K562 (cell line): ENCODE data around the gene FREM1. TPM values are rescaled to one million over a fixed set of nuclear protein-coding genes. Genes with fewer than 3 reads are reported as not detected.

Experiments used
- ATAC-seq: fragments of 200-7000 bp; cut with Tn5 transposase; 3 replicates; pipeline ENCODE4 v1.9.1; 2020; ENCODE audit warnings: moderate library complexity
- BruUV-seq: library from RNA; stranded (reverse); fragments of 400-500 nt; replicated peaks from 2 replicates; lab custom pipeline; 2021; lab: Mats Ljungman, UMichigan
- CTCF ChIA-PET: fragments of 300-600 bp; formaldehyde crosslinking; extraction: SDS; loops from one replicate; lab custom pipeline; 2021; ENCODE audit warnings: low intra/inter-chr PET ratio; lab: Yijun Ruan, JAX
- POLR2A ChIA-PET: fragments of 300-600, 350-650 bp; sonication (Branson Sonifier 250); formaldehyde crosslinking; extraction: SDS; loops from one replicate; lab custom pipeline; 2021; ENCODE audit warnings: antibody characterized with exemption, inconsistent platforms; lab: Yijun Ruan, JAX
- DNase-seq, 4 experiments: peaks; one replicate each; pipeline versions ENCODE4 v3.0.0 to v3.0.0-alpha.2; 2011 to 2018; ENCODE audit warnings: low spot score in 3 of 4, mixed read lengths in 3 of 4; ENCODE audit errors: extremely low read depth in 1 of 4
- FAIRE-seq: peaks from 2 replicates; lab custom pipeline; 2011; peaks lifted over from hg19 to GRCh38; lab: Jason Lieb, UNC
- H2AFZ ChIP-seq: 2 replicates; pipeline ENCODE4 v1.6.0; 2011; ENCODE audit warnings: low read depth, low read length, control low read depth, inconsistent platforms
- H3K27ac ChIP-seq: fragments of 200-600 bp; 3 replicates; pipeline ENCODE4 v1.8.0; 2011; ENCODE audit warnings: low read depth, mild to moderate bottlenecking, control low read depth, inconsistent platforms, low read length, moderate library complexity, mixed read lengths; ENCODE audit errors: extremely low read depth
- H3K27me3 ChIP-seq, 2 experiments: fragments of 300-600 bp in 1 of 2; 2 replicates in 1 of 2; 3 replicates in 1 of 2; pipeline versions ENCODE4 v1.6.0 to v1.8.0; 2011; ENCODE audit warnings: inconsistent platforms in 2 of 2, low read length in 2 of 2, mild to moderate bottlenecking in 1 of 2, mixed read lengths in 1 of 2, moderate library complexity in 1 of 2; ENCODE audit not compliant: control insufficient read depth in 2 of 2, insufficient read depth in 2 of 2
- H3K36me3 ChIP-seq: fragments of 300-600 bp; 3 replicates; pipeline ENCODE4 v1.8.0; 2011; ENCODE audit warnings: mild to moderate bottlenecking, low read length, inconsistent platforms; ENCODE audit not compliant: control insufficient read depth, insufficient read depth
- H3K4me1 ChIP-seq, 2 experiments: fragments of 200-600 bp in 1 of 2; replicated peaks in 1 of 2; 2 replicates in 1 of 2; 3 replicates in 1 of 2; pipeline versions ENCODE4 v1.5.1 to v1.8.0; 2011; ENCODE audit warnings: inconsistent platforms in 2 of 2, low read length in 2 of 2, mild to moderate bottlenecking in 1 of 2, mixed read lengths in 1 of 2, moderate library complexity in 1 of 2; ENCODE audit not compliant: control insufficient read depth in 2 of 2, insufficient read depth in 2 of 2
- H3K4me2 ChIP-seq: 2 replicates; pipeline ENCODE4 v1.6.1; 2011; ENCODE audit warnings: low read length, control low read depth, inconsistent platforms, mixed read lengths; ENCODE audit not compliant: insufficient read depth
- H3K4me3 ChIP-seq: fragments of 200-600 bp; sonication (generic), shearing (Covaris generic); 2 replicates; pipeline ENCODE4 v1.5.1; 2016; ENCODE audit warnings: control low read depth, inconsistent platforms
- H3K79me2 ChIP-seq: fragments of 200-600 bp; 3 replicates; pipeline ENCODE4 v1.8.0; 2011; ENCODE audit warnings: low read length, inconsistent platforms; ENCODE audit not compliant: control insufficient read depth, insufficient read depth
- H3K9ac ChIP-seq, 2 experiments: 2 replicates each; pipeline versions ENCODE4 v1.6.0 to v1.6.1; 2011; ENCODE audit warnings: low read depth in 2 of 2, low read length in 2 of 2, control low read depth in 1 of 2, inconsistent platforms in 1 of 2, mild to moderate bottlenecking in 1 of 2, mixed read lengths in 1 of 2; ENCODE audit not compliant: insufficient read depth in 1 of 2
- H3K9me1 ChIP-seq: one replicate; pipeline ENCODE4 v1.6.0; 2011; ENCODE audit warnings: inconsistent platforms, mild to moderate bottlenecking, low read length, moderate library complexity; ENCODE audit not compliant: control insufficient read depth, insufficient read depth
- H3K9me3 ChIP-seq: replicated peaks from 2 replicates; pipeline ENCODE4 v1.5.1; 2011; ENCODE audit warnings: low read depth, low read length, inconsistent platforms; ENCODE audit not compliant: control insufficient read depth, insufficient read depth
- H4K20me1 ChIP-seq: replicated peaks from 2 replicates; pipeline ENCODE4 v1.6.1; 2011; ENCODE audit warnings: low read length, inconsistent platforms, mixed read lengths; ENCODE audit not compliant: control insufficient read depth, insufficient read depth
- ARNT ChIP-seq, 2 experiments: fragments of 450-650 bp; IDR thresholded peaks; 2 replicates each; pipeline ENCODE4 v1.6.1; 2016; ENCODE audit warnings: mild to moderate bottlenecking in 1 of 2
- CGGBP1 ChIP-seq: fragments of 250-450 bp; sonication (Bioruptor Pico); IDR thresholded peaks from 2 replicates; pipeline ENCODE4 v1.9.0; 2021; ENCODE audit warnings: mild to moderate bottlenecking
- DPF2 ChIP-seq: fragments of 450-650 bp; IDR thresholded peaks from 2 replicates; pipeline ENCODE4 v1.6.1; 2016
- EGR1 ChIP-seq: fragments of 450-650 bp; conservative IDR thresholded peaks from 2 replicates; pipeline ENCODE4 v1.6.1; 2017; ENCODE audit warnings: mild to moderate bottlenecking
- ERF ChIP-seq: fragments of 450-650 bp; formaldehyde crosslinking; IDR thresholded peaks from 2 replicates; pipeline ENCODE4 v1.4.0; 2020; ENCODE audit warnings: mild to moderate bottlenecking, mixed read lengths
- MAX ChIP-seq: sonication (generic); formaldehyde crosslinking; IDR thresholded peaks from 2 replicates; pipeline ENCODE4 v1.9.0; 2022; ENCODE audit warnings: mild to moderate bottlenecking, missing genetic modification reagents
- MEF2A ChIP-seq: IDR thresholded peaks from 2 replicates; pipeline ENCODE4 v1.6.1; 2011; ENCODE audit warnings: low read depth, mild to moderate bottlenecking, low read length, moderate library complexity; ENCODE audit not compliant: control insufficient read depth
- MTA1 ChIP-seq: fragments of 450-650 bp; IDR thresholded peaks from 2 replicates; pipeline ENCODE4 v1.6.1; 2017; ENCODE audit warnings: borderline replicate concordance
- PHF20 ChIP-seq: fragments of 450-650 bp; IDR thresholded peaks from 2 replicates; pipeline ENCODE4 v1.6.1; 2018; ENCODE audit not compliant: partially characterized antibody
- PHF8 ChIP-seq: fragments of 200-600 bp; sonication (generic); IDR thresholded peaks from 2 replicates; pipeline ENCODE4 v1.6.1; 2012; ENCODE audit warnings: mixed run types, mild to moderate bottlenecking, inconsistent platforms, low read length, moderate library complexity, borderline replicate concordance
- RFX1 ChIP-seq: fragments of 450-650 bp; IDR thresholded peaks from 2 replicates; pipeline ENCODE4 v1.6.1; 2016; ENCODE audit warnings: mild to moderate bottlenecking, moderate library complexity
- SRSF7 ChIP-seq: fragments of 200-400 bp; formaldehyde crosslinking; optimal IDR thresholded peaks from 2 replicates; pipeline ENCODE3; 2017; ENCODE audit warnings: mild to moderate bottlenecking, low read depth, low read length
- TCF7L2 ChIP-seq: fragments of 150-350 bp; IDR thresholded peaks from 2 replicates; pipeline ENCODE4 v1.6.1; 2016; ENCODE audit warnings: low read depth, mild to moderate bottlenecking, low read length, moderate library complexity
- THRAP3 ChIP-seq: fragments of 450-650 bp; IDR thresholded peaks from 2 replicates; pipeline ENCODE4 v1.6.1; 2016; ENCODE audit warnings: mild to moderate bottlenecking, inconsistent platforms, borderline replicate concordance
- ZFP91 ChIP-seq: sonication (generic); formaldehyde crosslinking; IDR thresholded peaks from 2 replicates; pipeline ENCODE4 v1.8.0; 2022; ENCODE audit warnings: mild to moderate bottlenecking, missing genetic modification reagents
- ZNF12 ChIP-seq: sonication (generic); formaldehyde crosslinking; IDR thresholded peaks from 2 replicates; pipeline ENCODE4 v1.4.0; 2020; ENCODE audit warnings: mild to moderate bottlenecking, missing genetic modification reagents
- WGBS: fragments of 100-300 bp; shearing (Covaris generic); methylation state at CpG from one replicate; pipeline ENCODE4 v1.1.6; 2016; ENCODE audit warnings: low coverage, mixed read lengths; ENCODE audit not compliant: insufficient coverage; ENCODE audit errors: missing lambda C conversion rate; 5-methylcytosine and 5-hydroxymethylcytosine counted together
- in situ Hi-C: fragments of 300-500 bp; cut with MboI; formaldehyde crosslinking; loops from 4 replicates; pipeline ENCODE4 v1.15.0; 2018; ENCODE audit warnings: inconsistent platforms, mixed read lengths
- intact Hi-C: fragments of 100-400 bp; cut with micrococcal nuclease; formaldehyde crosslinking; loops from 2 replicates; pipeline ENCODE4 v1.14.2; 2022
- polyA plus RNA-seq, 8 experiments: library from polyadenylated mRNA; depleted of rRNA in 4 of 8; stranded (reverse) in 5 of 8; unstranded in 3 of 8; fragments of >200 nt; fragmentation: Nextera tagmentation in 2 of 8; fragmentation: Illumina TruSeq in 1 of 8; extraction: Ambion mirVana in 2 of 8; extraction: Trizol in 1 of 8; gene quantifications; 2 replicates each; pipeline versions ENCODE4 v1.2.1 to v1.2.3, GENCODE V29; 2011 to 2014; ENCODE audit warnings: inconsistent platforms in 1 of 8, missing spikeins in 1 of 8
- total RNA-seq, 7 experiments: library from RNA; depleted of rRNA in 6 of 7; stranded (reverse); fragments of >200 nt in 6 of 7; fragmentation: Illumina TruSeq in 2 of 7; extraction: Trizol in 2 of 7; gene quantifications; 2 replicates each; pipeline versions ENCODE4 v1.2.1 to v1.2.3, GENCODE V29; 2011 to 2021; ENCODE audit warnings: low replicate concordance in 1 of 7
- TF ChIP-seq, protein P1 (sequence below), 3 experiments: fragments of 200-800 bp in 1 of 3; fragments of 250-450 bp in 1 of 3; fragments of 450-650 bp in 1 of 3; sonication (Bioruptor Pico) in 1 of 3; sonication (Bioruptor generic) in 1 of 3; formaldehyde crosslinking in 1 of 3; IDR thresholded peaks; 2 replicates each; pipeline versions ENCODE4 v1.6.1 to v1.8.0; 2016 to 2022; ENCODE audit warnings: mild to moderate bottlenecking in 2 of 3, missing genetic modification characterization in 2 of 3, missing compliant biosample characterization in 1 of 3, moderate library complexity in 1 of 3

FREM1 gene
- total and polyA plus RNA-seq, 9 of the 15 experiments (the other 6 are each of a cell fraction or from before 2014, with no cell fraction given): 0.03 to 0.24 (median 0.13) TPM; not detected in 2

GRCh38 chr9:14693251-14693861 is 216.9 kb downstream of the FREM1 start, which contains the start of gene ZDHHC21:
ZDHHC21 (minus strand) TSS chr9:14693432; CDS start chr9:14674340, 19,092 bp downstream.
- DNase-seq (peak; percentile 27 to 52 (median 38)), ATAC-seq (peak; percentile 94), FAIRE-seq (no peak)
- whole genome bisulfite sequencing: 49% methylated on average over 4 of the region's 50 CpGs
- no TSS peak for BruUV-seq
- H3K27me3 ChIP-seq: no peaks in the 10 kb centered on the region
- POLR2A ChIA-PET: no interaction called here
- peaks cover 0 to 4% of the 10 kb centered on the region in 2 experiments; a peak in 1 of 5 replicates for H3K4me1 ChIP-seq
- H3K79me2 ChIP-seq: no peaks in the 10 kb centered on the region
- peak within 1 kb of the TSS in 1 of 2 experiments; percentile 77; a peak in 2 of 4 replicates for H3K9ac ChIP-seq
- H3K9me1 ChIP-seq: no peaks in the 10 kb centered on the region
- intact Hi-C loops: no loop called here
- H4K20me1 ChIP-seq: no peaks in the 10 kb centered on the region
- no peaks in the 10 kb centered on the region for H3K36me3 ChIP-seq
- H3K9me3 ChIP-seq: no peaks in the 10 kb centered on the region
- H3K27ac ChIP-seq: no peak within 1 kb of the TSS
- peak within 1 kb of the TSS; percentile 79 for H2AFZ ChIP-seq
- peak within 1 kb of the TSS; percentile 49 for H3K4me2 ChIP-seq
- in situ Hi-C loops: no loop called here
- H3K4me3 ChIP-seq: peak within 1 kb of the TSS; percentile 40
- CTCF ChIA-PET: no interaction called here
- TF ChIP-seq EGR1: peak; percentile 26; the same call in 1 of the 2 replicates
- TF ChIP-seq PHF8: peak; percentile 53; the same call in 1 of the 2 replicates
- TF ChIP-seq, protein P1, sequence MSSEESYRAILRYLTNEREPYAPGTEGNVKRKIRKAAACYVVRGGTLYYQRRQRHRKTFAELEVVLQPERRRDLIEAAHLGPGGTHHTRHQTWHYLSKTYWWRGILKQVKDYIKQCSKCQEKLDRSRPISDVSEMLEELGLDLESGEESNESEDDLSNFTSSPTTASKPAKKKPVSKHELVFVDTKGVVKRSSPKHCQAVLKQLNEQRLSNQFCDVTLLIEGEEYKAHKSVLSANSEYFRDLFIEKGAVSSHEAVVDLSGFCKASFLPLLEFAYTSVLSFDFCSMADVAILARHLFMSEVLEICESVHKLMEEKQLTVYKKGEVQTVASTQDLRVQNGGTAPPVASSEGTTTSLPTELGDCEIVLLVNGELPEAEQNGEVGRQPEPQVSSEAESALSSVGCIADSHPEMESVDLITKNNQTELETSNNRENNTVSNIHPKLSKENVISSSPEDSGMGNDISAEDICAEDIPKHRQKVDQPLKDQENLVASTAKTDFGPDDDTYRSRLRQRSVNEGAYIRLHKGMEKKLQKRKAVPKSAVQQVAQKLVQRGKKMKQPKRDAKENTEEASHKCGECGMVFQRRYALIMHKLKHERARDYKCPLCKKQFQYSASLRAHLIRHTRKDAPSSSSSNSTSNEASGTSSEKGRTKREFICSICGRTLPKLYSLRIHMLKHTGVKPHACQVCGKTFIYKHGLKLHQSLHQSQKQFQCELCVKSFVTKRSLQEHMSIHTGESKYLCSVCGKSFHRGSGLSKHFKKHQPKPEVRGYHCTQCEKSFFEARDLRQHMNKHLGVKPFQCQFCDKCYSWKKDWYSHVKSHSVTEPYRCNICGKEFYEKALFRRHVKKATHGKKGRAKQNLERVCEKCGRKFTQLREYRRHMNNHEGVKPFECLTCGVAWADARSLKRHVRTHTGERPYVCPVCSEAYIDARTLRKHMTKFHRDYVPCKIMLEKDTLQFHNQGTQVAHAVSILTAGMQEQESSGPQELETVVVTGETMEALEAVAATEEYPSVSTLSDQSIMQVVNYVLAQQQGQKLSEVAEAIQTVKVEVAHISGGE (CRISPR knock-in tag; IDR thresholded peaks at IDR 0.05): peak; percentile 52 to 73 (median 58); a peak in 4 of 6 replicates
- no peak for TF ChIP-seq MAX
- no peak for TF ChIP-seq MTA1
- no peak for TF ChIP-seq SRSF7
- TF ChIP-seq ZFP91: no peak
- TF ChIP-seq TCF7L2: no peak
- TF ChIP-seq MEF2A: no peak
- no peak for TF ChIP-seq CGGBP1 (CRISPR knock-in tag)
- peak; percentile 60 for TF ChIP-seq PHF20
- TF ChIP-seq RFX1: no peak
- no peak for TF ChIP-seq ZNF12 (CRISPR knock-in tag)
- TF ChIP-seq THRAP3: no peak
- TF ChIP-seq ERF (CRISPR knock-in tag): 0 out of 2 replicates have a peak, but pooled peaks have one; percentile 50
- TF ChIP-seq ARNT (IDR thresholded peaks at IDR 0.05): no peak
- no peak for TF ChIP-seq DPF2
